ENCODE results near the gene GHR.
"Not testable (repeated sequence)": the region's sequence is repeated elsewhere in the genome, so short reads cannot be mapped to it uniquely, and the experiment has no call there.

Gene GHR

DNA sequence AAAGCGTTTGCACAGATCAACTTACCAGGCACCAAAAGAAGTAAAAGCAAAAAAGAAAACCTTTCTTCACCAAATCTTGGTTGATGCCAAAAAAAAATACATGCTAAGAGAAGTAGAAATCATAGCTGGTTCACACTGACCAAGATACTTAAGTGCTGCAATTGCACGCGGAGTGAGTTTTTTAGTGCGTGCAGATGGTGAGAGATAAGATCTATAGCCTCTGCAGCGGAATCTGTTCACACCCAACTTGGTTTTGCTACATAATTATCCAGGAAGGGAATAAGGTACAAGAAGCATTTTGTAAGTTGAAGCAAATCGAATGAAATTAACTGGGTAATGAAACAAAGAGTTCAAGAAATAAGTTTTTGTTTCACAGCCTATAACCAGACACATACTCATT, 297.0 kb downstream of the GHR start:
- H3K9ac ChIP-seq: no peak overlapping the region
- TF ChIP-seq Cebpa-rat (IDR thresholded peaks at IDR 0.05): no peak
- H3K36me3 ChIP-seq: no peaks in the 10 kb centered on the region
- no peaks in the 10 kb centered on the region for H4K20me1 ChIP-seq
- peaks cover 35 to 59% (median 52%) of the 10 kb centered on the region in 10 experiments for H3K4me1 ChIP-seq
- no peak overlapping the region; a peak in 1 of 20 replicates for H3K4me3 ChIP-seq
- no peaks in the 10 kb centered on the region for H3K27me3 ChIP-seq
- H3K27ac ChIP-seq: peak overlapping the region in 6 of 11 experiments; percentile 24 to 70 (median 48); a peak in 10 of 22 replicates
- H3K9me3 ChIP-seq (replicated peaks in 1 of 11): no peaks in the 10 kb centered on the region
- peak overlapping the region in 6 of 11 experiments; percentile 42 to 86 (median 66); a peak in 12 of 22 replicates for H3K4me2 ChIP-seq

DNA sequence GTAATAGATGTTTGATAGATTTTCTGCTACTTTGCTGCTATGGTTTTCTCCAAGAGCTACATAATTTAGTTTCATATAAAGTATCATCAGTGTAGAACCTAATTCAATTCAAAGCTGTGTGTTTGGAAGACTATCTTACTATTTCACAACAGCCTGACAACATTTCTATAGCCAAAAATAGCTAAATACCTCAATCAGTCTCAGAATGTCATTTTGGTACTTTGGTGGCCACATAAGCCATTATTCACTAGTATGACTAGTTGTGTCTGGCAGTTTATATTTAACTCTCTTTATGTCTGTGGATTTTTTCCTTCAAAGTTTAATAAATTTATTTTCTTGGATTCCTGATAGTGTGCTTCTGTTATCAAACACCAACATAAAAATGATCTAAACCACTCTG, 298.2 kb downstream of the GHR start:
- TF ChIP-seq Cebpa-rat (IDR thresholded peaks at IDR 0.05): no peak
- Histone ChIP-seq H3K4me1 (peaks cover 23 to 48% (median 40%) of the 10 kb centered on the region in 10 experiments), H3K9me3 (replicated peaks in 1 of 11) (no peaks in the 10 kb centered on the region), H3K4me3 (no peak overlapping the region), H3K4me2 (peak overlapping the region in 5 of 11 experiments; percentile 42 to 86 (median 77); a peak in 9 of 22 replicates), H3K9ac (no peak overlapping the region), H3K27ac (peak overlapping the region in 5 of 11 experiments; percentile 24 to 70 (median 58); a peak in 7 of 22 replicates), H3K36me3 (no peaks in the 10 kb centered on the region), H4K20me1 (no peaks in the 10 kb centered on the region), H3K27me3 (no peaks in the 10 kb centered on the region)

DNA sequence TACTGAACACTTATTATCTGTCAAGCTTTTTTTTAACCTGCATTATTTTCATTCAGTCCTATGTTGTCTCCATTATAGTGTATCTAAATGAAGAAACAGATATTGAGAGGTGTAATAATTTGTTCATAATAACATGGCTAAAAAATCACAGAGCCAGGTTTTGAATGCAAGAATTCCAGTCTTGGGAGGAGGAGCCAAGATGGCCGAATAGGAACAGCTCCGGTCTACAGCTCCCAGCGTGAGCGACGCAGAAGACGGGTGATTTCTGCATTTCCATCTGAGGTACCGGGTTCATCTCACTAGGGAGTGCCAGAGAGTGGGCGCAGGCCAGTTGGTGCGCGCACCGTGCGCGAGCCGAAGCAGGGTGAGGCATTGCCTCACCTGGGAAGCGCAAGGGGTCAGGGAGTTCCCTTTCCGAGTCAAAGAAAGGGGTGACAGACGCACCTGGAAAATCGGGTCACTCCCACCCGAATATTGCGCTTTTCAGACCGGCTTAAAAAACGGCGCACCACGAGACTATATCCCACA, 311.4 kb downstream of the GHR start:
- not testable (repeated sequence) for H3K4me1 ChIP-seq; H3K36me3 ChIP-seq; H3K27ac ChIP-seq; H3K9ac ChIP-seq; H3K4me3 ChIP-seq; H3K9me3 ChIP-seq (replicated peaks in 1 of 11); H3K27me3 ChIP-seq; H4K20me1 ChIP-seq; H3K4me2 ChIP-seq

DNA sequence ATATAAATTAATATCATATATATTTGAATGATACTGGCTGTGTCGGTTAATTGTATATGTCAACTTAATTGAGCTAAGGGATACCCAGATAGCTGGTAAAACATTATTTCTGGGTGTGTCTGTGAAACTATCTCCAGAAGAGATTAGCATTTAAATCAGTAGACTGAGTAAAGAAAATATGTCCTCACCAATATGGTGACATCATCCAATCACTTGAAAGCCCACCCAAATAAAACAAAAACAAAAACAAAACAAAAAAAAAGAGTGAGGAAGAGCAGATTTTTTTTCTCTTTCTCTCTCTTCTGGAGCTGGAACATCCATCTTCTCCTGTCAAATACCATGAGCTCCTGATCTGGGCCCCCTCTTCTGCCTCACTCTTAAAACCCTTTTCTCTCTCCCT, 317.7 kb downstream of the GHR start:
- H3K4me2 ChIP-seq: no peak overlapping the region
- no peaks in the 10 kb centered on the region for H3K36me3 ChIP-seq
- H3K4me1 ChIP-seq: no peaks in the 10 kb centered on the region
- H3K4me3 ChIP-seq: no peak overlapping the region
- no peak overlapping the region for H3K9ac ChIP-seq
- no peaks in the 10 kb centered on the region for H3K27me3 ChIP-seq
- no peaks in the 10 kb centered on the region for H4K20me1 ChIP-seq
- no peak for TF ChIP-seq Cebpa-rat (IDR thresholded peaks at IDR 0.05)
- no peak overlapping the region for H3K27ac ChIP-seq
- peaks cover 0 to 4% (median 0%) of the 10 kb centered on the region in 11 experiments; a peak in 1 of 22 replicates for H3K9me3 ChIP-seq (replicated peaks in 1 of 11)

DNA sequence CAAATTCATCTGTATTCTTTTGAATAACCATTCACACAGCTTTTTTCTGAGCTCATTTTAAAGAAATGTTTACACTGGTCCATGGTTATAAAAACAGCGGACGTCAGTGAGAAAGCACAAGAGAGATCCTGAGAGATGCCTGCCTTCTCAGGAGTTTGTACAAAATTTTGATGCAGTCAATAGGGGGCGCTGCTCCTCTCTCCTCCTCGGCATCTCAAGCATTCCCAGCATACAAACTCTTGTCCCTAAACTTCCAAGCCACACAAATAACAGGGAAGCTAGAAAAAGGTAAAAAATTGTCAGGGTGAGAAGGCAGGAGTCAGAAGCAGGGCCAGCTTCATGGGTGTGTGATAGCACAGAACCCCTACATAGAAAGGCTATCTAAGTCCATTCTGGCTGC, 322.2 kb downstream of the GHR start:
- Histone ChIP-seq H3K27ac (no peak overlapping the region), H3K4me2 (no peak overlapping the region), H3K9me3 (replicated peaks in 1 of 11) (peaks cover 0 to 9% (median 0%) of the 10 kb centered on the region in 11 experiments; a peak in 5 of 22 replicates), H4K20me1 (no peaks in the 10 kb centered on the region), H3K27me3 (no peaks in the 10 kb centered on the region), H3K36me3 (no peaks in the 10 kb centered on the region), H3K9ac (no peak overlapping the region), H3K4me3 (no peak overlapping the region), H3K4me1 (no peaks in the 10 kb centered on the region)
- TF ChIP-seq Cebpa-rat (IDR thresholded peaks at IDR 0.05): no peak

DNA sequence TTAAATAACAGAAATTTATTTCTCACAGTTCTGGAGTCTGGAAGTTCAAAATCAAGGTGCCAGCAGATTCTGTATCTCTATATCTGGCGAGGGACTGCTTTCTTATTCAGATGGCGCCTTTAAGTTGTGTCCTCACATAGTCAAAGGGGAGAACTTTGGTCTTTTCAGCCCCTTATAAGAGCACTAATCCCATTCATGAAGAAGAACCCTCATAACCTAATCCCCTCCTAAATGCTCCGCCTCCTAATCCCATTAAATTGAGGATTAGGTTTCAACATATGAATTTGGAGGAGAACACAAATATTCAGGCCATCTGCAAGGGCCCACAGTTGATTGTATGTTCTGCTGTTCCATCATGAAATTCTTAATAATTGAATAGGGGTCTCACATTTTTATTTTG, 322.6 kb downstream of the GHR start:
- Histone ChIP-seq H3K9ac (no peak overlapping the region), H3K4me1 (no peaks in the 10 kb centered on the region), H3K4me2 (no peak overlapping the region), H3K27me3 (no peaks in the 10 kb centered on the region), H3K4me3 (no peak overlapping the region), H3K36me3 (no peaks in the 10 kb centered on the region), H3K27ac (no peak overlapping the region), H3K9me3 (replicated peaks in 1 of 11) (peaks cover 0 to 9% (median 0%) of the 10 kb centered on the region in 11 experiments; a peak in 5 of 22 replicates), H4K20me1 (no peaks in the 10 kb centered on the region)
- TF ChIP-seq Cebpa-rat (IDR thresholded peaks at IDR 0.05): no peak

DNA sequence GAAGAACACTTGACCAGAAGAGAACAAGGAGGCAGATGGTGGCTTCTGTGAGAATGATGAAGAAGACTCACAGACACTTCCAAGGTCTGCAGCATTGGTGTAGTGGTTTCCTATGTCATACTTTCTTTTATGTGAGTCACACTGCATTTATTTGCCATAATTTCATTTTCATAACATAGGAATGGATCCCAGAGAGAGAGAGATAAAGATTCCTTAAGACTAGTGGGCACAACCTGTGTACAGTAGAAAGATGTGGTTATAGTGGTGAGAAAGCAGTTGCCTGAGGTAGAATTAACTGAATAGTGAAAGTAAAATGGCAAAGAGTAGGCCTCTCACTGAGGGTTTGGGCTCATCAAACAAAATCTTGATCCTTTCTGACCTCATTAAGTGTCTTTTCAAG, 325.8 kb downstream of the GHR start:
- Histone ChIP-seq H3K27me3 (no peaks in the 10 kb centered on the region), H3K9ac (no peak overlapping the region), H3K4me3 (no peak overlapping the region), H3K36me3 (no peaks in the 10 kb centered on the region), H3K4me2 (no peak overlapping the region), H3K27ac (no peak overlapping the region), H3K9me3 (replicated peaks in 1 of 11) (peaks cover 0 to 5% (median 0%) of the 10 kb centered on the region in 11 experiments; a peak in 4 of 22 replicates), H4K20me1 (no peaks in the 10 kb centered on the region), H3K4me1 (no peaks in the 10 kb centered on the region)
- no peak for TF ChIP-seq Cebpa-rat (IDR thresholded peaks at IDR 0.05)

DNA sequence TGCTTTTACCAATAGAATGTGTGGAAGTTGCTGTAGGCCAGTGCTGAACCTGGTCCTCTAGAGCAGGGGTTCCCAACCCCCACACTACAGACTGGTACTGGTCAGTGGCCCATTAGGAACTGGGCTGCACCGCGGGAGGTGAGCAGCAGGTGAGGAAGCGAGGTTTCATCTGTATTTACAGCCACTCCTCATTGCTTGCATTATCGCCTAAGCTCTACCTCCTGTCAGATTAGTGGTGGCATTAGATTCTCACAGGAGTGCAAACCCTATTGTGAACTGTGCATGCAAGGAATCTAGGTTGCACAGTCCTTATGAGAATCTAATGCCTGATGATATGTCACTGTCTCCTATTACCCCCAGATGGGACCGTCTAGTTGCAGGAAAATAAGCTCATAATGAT, 327.3 kb downstream of the GHR start:
- Histone ChIP-seq H3K27me3 (no peaks in the 10 kb centered on the region), H3K36me3 (no peaks in the 10 kb centered on the region), H3K4me2 (no peak overlapping the region), H3K4me1 (no peaks in the 10 kb centered on the region), H3K27ac (no peak overlapping the region), H3K9me3 (replicated peaks in 1 of 11) (peaks cover 0 to 5% (median 0%) of the 10 kb centered on the region in 11 experiments; a peak in 4 of 22 replicates), H4K20me1 (no peaks in the 10 kb centered on the region), H3K9ac (no peak overlapping the region), H3K4me3 (no peak overlapping the region)
- no peak for TF ChIP-seq Cebpa-rat (IDR thresholded peaks at IDR 0.05)

DNA sequence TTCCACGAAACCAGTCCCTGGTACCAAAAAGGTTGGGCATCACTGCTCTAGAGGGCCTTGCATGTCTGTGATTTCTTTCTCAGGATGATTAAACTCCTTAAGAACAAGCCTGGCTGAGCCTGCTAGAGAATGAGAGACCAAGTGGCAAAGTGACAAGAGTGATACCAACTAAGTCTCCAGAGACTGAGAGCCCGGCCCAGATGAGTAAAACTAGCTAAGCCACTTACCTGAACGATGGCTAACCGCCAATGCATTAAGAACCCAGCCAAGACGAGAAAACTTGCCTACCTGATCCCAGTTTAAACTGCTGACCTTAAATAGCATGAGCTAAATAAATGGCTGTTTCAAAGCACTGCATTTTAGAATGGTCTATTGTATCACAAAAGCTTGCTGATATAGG, 327.8 kb downstream of the GHR start:
- TF ChIP-seq Cebpa-rat (IDR thresholded peaks at IDR 0.05): no peak
- H3K4me2 ChIP-seq: no peak overlapping the region
- no peak overlapping the region for H3K27ac ChIP-seq
- H4K20me1 ChIP-seq: no peaks in the 10 kb centered on the region
- no peak overlapping the region for H3K4me3 ChIP-seq
- no peaks in the 10 kb centered on the region for H3K4me1 ChIP-seq
- H3K9me3 ChIP-seq (replicated peaks in 1 of 11): peaks cover 0 to 5% (median 0%) of the 10 kb centered on the region in 11 experiments; a peak in 4 of 22 replicates
- no peaks in the 10 kb centered on the region for H3K36me3 ChIP-seq
- H3K9ac ChIP-seq: no peak overlapping the region
- no peaks in the 10 kb centered on the region for H3K27me3 ChIP-seq

DNA sequence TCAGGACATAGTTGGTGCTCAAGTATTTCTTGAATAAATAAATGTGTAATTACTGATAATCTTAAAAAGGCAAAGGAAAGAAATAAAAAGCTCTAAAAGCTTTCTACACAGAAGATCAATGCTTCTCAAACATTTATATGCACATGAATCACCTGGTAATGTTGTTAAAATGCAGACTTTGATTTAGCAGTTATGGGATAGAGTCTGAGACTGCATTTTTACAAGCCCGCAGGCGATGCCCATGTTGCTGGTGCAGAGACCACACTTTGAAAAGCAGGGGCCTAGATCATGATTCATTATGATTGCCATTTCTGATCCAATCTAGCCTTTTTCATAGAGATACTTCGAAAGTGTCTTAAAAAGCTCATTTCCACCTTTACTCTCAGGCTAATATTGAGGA, 329.9 kb downstream of the GHR start:
- H3K27ac ChIP-seq: no peak overlapping the region
- H3K4me1 ChIP-seq: peaks cover 7 to 12% (median 9%) of the 10 kb centered on the region in 10 experiments; a peak in 19 of 20 replicates
- no peak overlapping the region for H3K9ac ChIP-seq
- no peak for TF ChIP-seq Cebpa-rat (IDR thresholded peaks at IDR 0.05)
- H3K27me3 ChIP-seq: no peaks in the 10 kb centered on the region
- no peaks in the 10 kb centered on the region for H4K20me1 ChIP-seq
- no peak overlapping the region for H3K4me2 ChIP-seq
- peaks cover 0 to 11% (median 4%) of the 10 kb centered on the region in 11 experiments; a peak in 7 of 22 replicates for H3K9me3 ChIP-seq (replicated peaks in 1 of 11)
- H3K36me3 ChIP-seq: no peaks in the 10 kb centered on the region
- H3K4me3 ChIP-seq: no peak overlapping the region

Data from BLaER1 treated with 17β-estradiol and CSF1 and Interleukin-3, amounts not matched to agents 10 nM and 100 nM (cell line).